GM21619 (cell line): Measurements from ENCODE around the gene IFT81.
"Not testable (repeated sequence)": the region's sequence is repeated elsewhere in the genome, so short reads cannot be mapped to it uniquely, and the experiment has no call there.

Experiments used
- ATAC-seq: cut with Tn5 transposase; IDR thresholded peaks from one replicate; pipeline ENCODE4 v1.9.1; 2021; ENCODE audit not compliant: unreplicated experiment

Gene IFT81

DNA sequence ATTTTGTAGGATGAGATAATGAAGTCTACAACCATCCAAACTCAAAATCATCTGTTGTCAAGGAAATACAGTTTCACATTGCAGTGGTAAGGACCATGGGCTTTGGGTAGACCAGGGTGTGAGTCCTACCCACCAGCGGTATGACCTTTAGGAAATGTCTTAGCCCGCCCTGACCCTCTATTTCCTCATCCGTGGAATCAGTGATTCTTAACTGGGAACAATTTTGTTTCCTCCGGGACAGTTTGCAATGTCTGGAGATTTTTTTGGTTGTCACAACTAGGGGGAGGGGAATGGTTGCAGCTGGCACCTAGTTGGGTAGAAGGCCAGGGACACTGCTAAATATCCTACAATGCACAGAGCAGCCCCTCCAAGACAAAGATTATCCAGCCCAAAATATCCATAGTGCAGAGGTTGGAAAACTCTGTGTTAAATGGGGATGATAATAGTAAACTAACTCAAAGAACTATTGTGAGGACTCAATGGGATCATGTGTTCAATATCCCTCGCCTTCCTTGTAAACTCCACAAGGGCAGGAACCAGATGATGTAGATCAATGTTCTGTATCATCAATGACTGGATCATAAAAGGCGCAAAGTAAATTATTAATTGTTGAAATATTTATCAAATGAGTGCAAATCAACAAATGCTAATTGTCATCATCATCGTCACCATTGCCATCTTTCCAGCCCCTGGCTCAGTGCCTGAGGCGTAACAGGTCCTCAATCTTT lies 15.7 kb upstream of the IFT81 start:
- ATAC-seq, result no peak

DNA sequence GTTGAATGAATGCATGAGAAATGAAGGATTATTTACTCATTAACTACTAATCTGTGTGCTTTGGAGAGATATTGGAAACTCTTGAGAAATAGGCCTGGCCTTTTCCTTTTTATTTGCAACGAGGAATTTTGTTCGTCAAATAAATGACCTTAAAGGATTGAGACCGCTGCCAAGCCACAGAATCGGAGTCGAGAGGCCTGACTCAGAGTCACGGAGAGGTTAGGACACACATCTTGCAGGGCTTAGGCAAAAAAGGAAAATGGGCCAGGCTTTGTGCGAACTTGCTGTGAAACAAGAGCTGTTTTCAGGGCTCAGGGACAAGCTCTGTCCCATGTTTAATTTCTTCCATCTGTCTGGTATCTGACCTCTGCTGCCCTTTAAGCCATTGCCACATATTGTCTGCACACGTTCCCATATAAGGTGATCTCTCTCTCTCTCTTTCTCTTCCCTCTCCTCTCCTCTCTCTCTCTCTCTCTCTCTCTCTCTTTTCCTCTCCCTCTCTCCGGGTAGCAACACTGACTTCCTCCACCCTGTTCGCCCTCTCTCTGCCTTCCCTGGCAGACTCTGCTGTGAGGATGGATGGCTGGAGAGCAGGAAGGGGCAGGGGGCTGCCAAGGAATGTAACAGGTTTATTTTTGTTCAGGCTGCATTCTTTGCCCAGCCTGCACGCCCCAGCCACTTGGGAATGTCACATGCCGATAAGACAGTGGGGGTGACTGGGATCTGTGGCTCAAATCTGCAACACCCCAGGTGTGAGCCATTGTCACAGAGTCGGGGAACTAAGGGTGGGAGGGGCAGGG lies 14.9 kb upstream of the IFT81 start:
- ATAC-seq, result no peak

DNA sequence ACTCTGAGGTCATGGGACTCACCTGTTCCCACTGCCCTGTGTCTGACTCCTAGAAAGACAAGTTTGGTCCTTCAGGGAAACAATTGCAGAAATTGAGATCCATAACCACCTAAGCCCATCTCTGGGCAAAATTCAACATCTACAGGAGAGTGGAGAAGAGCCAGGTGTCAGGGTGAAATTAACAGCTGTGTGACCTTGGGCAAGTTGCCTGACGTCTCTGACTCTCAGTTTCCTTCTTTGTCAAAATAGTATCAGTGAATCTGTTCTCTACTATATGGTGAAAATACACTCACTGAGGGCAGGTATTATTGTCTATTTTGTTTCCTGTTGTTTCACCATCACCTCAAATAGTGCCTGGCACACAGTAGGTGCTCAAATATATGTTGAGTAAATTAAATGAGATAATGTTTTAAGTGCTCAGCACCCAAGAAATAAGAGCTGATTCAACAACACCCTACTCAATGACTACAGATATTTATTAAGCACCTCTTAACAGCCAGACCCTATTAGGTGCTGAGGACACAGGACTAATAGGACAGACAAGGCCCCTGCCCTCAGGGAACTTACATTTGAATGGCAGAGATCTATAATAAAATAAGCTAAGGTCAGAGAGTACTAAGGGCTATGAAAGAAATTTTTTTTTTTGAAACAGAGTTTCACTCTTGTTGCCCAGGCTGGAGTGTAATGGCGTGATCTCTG lies 14.2 kb upstream of the IFT81 start:
- ATAC-seq, result no peak

DNA sequence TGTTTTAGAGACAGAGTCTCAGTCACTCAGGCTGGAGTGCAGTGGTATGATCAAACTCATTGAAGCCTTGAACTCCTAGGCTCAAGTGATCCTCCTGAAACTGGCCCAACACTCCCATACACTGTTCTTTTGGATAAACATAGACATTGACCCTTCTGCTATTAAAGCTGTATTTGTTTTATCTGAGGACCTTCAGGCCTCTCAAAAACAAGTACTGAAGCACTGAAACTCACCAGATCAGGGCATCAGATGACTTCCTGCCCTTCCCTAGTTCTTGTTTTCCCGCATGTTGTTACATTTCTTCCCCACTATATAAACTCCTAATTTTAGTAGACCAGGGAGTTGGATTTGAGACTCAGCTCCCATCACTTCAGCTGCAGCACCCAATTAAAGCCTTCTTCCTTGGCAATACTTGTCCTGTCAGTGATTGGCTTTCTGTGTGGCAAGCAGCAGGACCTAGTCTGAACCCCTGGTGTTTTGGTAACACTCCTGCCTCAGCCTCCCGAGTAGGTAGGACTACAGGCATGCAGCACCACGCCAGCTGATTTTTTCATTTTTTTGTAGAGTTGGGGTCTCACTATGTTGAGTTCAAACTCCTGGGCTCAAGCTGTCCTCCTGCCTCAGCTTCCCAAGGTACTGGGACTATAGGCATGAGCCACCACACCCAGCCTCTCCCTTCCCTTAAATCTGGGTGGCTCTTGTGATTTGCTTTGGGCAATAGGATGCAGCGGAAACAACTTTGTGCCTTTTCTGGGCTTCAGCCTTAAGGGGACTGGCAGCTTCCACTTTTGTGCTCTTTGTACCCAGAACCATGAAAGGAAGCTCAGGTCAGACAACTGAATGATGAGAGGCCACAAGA lies 12.5 kb upstream of the IFT81 start:
- ATAC-seq, result no peak

DNA sequence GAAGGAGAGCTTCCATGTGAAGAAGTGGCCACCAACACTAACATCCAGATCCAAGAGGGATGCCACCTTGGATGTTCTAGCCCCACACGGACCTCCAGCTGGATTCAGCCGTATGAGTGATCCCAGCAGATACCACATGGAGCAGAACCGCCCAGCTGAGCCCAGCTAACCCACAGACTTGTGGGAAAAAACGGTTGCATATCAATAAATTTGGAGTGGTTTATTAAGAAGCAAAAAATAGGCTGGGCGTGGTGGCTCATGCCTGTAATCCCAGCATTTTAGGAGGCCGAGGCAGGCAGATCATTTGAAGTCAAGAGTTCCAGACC lies 11.9 kb upstream of the IFT81 start:
- ATAC-seq, result no peak

DNA sequence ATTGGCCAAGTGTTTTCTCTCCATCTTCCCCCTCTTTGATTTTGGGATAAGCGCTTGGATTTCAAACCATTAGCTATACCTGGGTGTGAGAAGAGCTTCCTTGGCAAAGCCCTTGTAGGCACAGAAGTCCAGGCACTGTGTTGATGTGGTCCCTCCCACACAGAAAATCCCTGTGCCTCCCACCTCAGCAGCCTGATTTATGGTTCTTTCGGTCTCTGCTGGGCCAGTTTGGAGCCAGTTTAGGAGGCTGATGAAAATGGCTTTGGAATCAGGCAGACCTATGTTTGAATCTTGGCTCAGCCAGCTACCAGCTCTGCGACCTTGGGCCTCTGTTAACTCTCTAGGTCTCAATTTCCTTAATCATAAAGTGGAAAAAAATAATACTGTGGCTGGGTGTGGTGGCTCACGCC lies 9.6 kb upstream of the IFT81 start:
- ATAC-seq, result no peak

DNA sequence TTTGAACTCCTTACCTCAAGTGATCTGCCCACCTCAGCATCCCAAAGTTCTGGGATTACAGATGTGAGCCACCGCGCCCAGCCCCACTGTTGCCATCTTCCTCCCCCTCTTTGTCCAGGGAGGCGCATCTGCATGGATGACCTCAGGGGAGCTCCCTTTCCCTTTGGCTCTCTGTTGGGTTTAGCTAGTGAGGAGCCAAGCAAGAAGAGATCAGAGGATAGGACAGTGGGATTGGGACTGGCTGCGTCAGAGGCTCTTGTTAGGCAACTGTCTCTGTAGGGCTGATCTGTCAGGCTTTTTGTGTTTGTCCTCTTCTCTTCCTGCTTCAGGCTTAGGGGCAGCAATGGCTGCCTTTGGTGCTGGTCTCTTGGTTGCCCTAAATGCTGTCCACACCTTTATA lies 8.5 kb upstream of the IFT81 start:
- no peak for ATAC-seq

DNA sequence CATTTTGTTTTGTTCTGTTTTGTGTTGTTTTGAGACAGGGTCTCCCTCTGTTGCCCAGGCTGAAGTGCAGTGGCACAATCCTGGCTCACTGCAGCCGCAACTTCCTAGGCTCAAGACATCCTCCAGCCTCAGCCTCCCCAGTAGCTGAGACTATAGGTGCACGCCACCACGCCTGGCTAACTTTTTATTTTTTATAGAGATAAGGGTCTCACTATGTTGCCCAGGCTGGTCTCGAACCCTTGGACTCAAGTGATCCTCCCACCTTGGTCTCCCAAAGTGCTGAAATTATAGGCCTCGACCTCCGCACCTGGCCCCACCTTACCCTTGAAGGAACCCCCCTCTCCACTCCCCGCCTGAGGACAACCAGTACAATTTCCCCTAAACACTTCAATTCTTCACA lies 7.5 kb upstream of the IFT81 start:
- ATAC-seq, result no peak

DNA sequence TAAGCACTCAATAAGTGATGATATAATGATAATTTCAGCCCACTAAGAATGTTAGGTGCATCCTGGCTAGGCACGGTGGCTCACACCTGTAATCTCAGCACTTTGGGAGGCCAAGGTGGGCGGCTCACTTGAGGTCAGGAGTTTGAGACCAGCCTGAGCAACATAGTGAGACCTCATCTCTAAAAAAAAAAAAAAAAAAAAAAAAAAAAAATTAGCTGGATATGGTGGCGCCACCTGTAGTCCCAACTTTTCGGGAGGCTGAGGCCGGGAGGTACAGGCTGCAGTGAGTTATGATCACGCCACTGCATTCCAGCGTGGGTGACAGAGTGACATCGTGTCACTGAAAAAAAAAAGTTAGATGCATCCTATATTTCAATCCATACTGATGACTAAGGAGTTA lies 6.9 kb upstream of the IFT81 start:
- ATAC-seq, result not testable (repeated sequence)

DNA sequence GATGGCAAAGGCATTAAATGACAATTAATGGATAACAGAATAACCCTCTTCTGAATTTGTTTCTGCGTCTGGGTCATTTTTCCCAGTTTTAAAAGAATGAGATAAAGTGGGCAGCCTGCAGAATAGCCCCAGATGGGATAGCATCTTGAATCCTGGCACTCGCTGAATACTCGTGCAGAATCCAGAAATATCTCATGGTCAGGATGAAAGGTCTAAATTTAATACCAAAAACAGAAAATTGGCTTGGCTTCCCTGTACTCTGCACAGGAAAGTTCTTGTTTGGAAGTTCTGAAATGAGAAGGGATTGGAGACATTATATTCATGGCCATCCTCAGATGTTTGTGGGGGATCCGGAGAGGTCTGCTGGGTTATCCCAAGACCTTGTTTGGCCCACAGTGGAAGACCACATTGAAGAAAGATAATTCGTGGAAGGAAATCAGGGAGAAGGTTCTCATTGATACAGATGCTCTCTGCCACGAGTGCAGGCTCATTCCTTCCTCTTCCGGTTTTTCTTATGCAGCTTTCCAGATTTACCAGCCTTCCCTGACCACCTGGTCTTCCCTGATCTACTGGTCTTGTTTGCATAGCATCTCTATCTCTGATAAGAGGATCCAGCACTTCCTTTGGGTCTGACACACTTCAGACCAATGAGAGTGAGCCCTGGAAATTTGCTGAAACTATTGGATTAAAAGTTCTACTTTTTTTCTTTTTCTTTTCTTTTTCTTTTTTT lies 6.0 kb upstream of the IFT81 start:
- ATAC-seq, result no peak

DNA sequence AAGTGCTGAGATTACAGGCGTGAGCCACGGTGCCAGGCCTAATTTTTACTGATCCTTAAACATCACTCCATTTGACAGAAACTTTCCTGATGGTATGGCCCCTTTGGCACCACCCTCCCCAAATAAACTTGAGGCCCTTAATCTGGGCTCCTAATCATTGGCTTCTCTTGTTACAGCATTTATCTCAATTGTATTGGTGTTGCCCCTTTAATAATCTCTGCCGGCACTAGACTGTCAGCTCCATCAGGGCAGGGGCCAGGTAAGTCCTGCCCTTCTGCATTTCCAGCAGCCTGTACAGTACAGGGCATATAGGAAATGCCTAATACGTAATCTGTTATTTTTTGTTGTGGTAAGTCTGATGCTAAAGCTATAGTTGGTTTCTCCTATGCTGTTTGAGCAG lies 1.2 kb upstream of the IFT81 start:
- no peak for ATAC-seq

DNA sequence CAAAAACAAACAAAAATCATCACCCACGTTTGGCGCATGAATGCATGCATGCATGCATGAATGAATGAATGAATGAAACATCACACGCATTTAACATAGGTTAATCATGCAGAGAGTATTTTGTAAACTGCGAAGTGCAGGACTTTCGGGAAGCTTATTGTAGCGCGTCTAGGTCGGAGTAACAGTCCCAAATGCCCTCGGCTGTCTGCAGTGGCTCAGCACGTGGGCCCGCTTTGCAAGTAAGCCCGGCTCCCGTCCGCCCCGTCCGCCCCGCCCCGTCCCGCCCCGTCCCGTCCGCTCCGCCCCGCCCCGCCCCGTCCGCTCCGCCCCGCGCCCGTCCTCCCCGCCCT lies 263 bp upstream of the IFT81 start:
- ATAC-seq, result peak; percentile 53

DNA sequence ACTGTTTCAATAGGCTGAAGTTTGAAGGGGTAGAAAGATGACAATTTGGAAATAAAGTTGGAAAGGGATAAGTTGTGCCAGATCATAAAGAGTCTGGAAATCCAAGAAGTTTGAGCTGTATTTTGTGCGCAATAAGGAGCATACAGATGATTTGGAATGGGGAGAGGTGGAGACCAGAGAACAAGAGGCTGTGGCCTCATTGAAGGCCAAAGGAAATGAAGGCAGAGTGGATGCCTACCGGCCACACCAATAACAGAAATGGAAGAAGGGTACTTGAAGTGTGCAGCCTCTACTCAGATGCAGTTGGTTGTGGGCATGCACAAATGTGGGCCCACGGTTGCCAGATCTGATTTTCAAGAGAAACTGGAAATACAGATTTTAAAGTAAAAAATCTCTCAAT lies 2.4 kb downstream of the IFT81 start:
- ATAC-seq, result no peak

DNA sequence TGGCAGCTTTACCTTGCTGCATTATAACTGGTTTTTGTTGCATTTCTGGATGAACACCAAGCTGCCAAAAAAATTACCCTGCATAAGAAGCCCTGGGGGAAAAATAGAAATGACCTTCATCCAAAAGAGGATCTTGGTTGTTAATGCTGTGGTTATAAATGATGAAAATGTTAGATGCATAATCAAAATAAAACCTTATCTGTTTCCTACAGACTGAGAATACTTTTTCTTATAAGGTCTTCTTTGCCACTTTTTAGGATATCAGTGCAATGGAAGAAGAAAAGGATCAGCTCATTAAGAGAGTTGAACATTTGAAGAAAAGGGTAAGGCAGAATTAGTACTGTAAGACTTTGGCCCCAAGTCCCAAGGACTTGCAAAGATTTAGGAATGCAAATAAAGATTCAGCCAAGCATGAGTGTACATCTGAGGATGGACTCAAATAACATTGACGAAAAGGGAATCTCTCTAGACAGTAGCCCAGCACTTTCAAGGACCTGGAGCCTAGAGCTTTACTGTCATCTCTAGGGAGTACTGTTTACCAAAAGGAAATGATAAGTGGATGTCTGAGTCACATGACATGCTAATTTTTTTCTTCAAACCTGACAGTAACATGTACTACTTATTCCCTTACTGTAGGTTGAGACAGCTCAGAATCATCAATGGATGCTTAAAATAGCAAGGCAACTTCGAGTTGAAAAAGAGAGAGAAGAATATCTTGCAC lies 10.7 kb downstream of the IFT81 start:
- no peak for ATAC-seq

DNA sequence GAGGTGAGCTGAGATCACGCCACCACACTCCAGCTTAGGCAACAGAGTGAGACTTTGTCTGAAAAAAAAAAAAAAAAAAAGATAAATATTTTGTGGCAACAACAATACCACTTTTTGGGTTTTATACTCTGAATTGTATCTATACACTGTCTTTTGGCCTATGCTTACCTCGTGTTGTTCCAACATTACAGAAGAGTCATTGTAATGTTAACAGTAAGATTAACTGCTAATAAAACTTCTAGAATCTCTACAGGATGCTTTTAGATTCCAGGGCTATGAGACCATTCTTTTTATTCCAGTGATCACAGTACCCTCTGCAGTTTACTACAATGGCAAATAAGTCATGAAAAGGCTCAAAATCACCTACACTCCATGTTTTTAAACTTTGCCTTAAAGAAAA lies 11.6 kb downstream of the IFT81 start:
- no peak for ATAC-seq

DNA sequence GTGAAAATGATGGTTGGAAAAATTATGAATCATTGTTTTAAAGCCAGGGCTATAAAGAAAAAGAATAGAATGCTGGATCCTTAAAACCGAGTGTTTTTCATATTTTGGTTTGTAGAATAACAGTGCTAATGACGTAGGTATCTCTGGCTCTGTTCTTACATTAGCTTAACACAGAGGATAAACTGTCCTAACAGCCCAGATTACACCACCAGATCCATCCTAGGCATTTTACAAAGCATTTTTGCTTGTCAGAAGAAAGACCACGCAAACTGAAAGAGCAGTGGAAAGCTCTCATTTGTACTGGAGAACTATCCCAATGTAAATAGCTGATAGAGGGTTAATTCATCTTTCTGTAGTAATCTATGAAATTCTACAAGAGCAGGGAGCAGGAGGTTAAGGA lies 13.6 kb downstream of the IFT81 start:
- no peak for ATAC-seq

DNA sequence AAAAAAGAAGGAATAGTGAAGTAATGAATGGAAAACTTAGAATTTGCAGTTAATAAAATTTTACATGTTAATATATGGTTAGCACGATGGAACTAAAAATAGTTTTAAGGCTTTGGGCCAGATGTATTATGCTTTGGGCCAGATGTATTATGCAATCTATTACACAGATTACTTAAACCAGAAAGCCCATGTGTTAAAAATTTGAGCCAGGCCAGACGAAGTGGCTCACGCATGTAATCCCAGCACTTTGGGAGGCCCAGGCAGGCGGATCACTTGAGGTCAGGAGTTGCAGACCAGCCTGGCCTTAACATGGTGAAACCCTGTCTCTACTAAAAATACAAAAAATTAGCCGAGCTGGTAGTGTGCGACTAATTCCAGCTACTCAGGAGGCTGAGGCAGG lies 17.2 kb downstream of the IFT81 start:
- no peak for ATAC-seq

DNA sequence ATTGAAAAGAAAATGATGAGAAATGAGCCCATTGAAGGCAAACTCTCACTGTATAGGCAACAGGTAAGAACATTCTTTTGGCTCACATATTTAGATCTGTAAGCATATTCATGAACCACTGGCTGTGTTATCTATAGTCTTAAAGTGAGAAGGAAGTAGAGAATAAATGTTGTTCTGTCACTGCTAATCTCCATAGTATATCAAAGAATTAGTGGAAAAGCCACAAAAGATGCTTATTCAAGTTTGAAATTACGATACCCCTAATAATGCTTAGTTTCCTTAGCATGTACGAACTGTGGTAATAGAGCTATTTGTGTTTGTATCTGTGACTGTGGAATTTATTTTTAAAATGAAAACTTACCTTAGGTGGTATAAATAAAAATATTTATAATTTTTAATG lies 22.8 kb downstream of the IFT81 start:
- no peak for ATAC-seq

DNA sequence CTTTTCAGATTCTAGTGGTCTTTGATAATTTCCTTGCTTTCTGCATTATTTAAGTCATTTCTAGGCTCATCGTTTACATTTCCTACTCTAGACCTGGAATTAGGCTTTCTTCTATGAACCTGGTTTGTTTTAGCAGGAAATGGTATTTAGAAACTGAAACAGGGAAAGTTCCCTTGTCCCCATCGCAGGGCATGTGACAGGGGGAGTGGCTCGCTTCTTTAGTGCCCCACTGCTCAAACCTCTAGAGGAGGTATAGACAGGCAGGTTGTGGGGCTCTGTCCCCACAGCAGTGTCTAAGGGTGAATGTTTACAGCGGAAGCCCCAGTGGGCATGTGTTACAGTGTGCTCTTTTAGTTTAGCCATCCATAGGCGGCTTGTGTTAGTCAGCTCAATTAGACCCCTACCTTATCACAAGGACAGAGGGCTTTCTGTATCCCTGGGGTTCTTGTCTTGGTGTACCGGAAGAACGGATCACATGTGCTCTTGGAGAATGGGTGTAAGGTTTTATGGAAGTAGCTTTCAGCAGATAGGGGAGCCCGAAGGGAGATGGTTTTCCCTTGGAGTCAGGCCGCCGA lies 25.0 kb downstream of the IFT81 start:
- no peak for ATAC-seq

DNA sequence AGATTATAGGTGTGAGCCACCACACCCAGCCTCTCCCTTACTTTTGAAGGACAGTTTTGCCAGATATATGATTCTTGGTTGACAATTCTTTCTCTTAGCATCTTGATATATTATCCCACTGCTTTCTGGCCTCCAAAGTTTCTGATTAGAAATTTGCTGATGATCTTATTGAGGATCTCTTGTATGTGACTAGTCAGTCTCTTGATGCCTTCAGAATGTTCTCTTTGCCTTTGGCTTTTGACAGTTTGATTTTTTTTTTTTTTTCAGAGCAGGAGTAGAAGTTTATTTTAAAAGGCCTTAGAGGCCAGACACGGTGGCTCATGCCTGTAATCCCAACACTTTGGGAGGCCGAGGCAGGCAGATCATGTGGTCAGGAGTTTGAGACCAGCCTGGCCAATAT lies 32.6 kb downstream of the IFT81 start:
- no peak for ATAC-seq
